Bladder microvascular endothelial cell (primary cell): ENCODE measurements around the gene KCNQ5. TPM values are rescaled to one million over a fixed set of nuclear protein-coding genes. Genes with fewer than 3 reads are reported as not detected.

Source experiments
- total RNA-seq: library from RNA; depleted of rRNA; stranded (reverse); fragments of >200 nt; gene quantifications from 2 replicates; pipeline ENCODE4 v1.2.3, GENCODE V29; 2014

Gene KCNQ5
- total RNA-seq = under 0.01 TPM in 2 replicates

GRCh38 chr6:72621291-72622093, at the start of gene KCNQ5:
Gene KCNQ5 (plus strand): TSS chr6:72622064.

DNA sequence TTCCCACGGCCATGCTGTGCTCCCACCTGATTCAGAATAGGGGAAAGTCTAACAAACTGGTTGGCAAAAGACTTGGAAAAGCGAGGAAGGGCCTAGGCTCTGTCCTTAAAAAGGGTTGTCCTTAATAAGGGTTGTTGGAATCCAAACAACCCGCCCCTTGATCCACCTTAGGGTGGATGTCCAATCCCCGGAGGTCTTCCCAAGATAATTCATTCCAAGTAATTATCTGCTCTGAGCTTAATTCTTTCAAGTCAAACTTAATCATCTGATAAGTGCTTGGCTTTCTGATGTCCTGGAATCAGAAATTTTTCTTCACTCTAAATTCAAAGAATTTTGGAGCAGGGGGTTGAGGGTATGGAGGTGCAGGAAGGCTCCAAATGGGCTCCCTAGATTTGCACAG, 603.5 kb downstream of the KCNQ5 start, which contains the start of gene KHDC1L:
Gene KHDC1L, minus strand, starts transcription at position 101 of the 400 bp plus-strand sequence. Its CDS starts 88 bp downstream, at position 13.

